Measurements from ENCODE around the gene EPSTI1.

EPSTI1 gene

GRCh38 chr13:42924344-42924743, 67.7 kb downstream of the EPSTI1 start:
- Histone ChIP-seq H3K27ac (no peak overlapping the region), H3K27me3 (ENCODE audit: insufficient read depth, low read depth, severe bottlenecking) (no peaks in the 10 kb centered on the region), H3K9me3 (ENCODE audit: severe bottlenecking) (no peaks in the 10 kb centered on the region), H3K4me3 (ENCODE audit: low read depth, low read length) (no peak overlapping the region), H3K36me3 (no peaks in the 10 kb centered on the region)
- TF ChIP-seq CTCF (IDR thresholded peaks at IDR 0.05; ENCODE audit: low read depth, low read length): no peak
- no peak for DNase-seq

GRCh38 chr13:42907745-42908144, 84.3 kb downstream of the EPSTI1 start:
- H3K36me3 ChIP-seq: no peaks in the 10 kb centered on the region
- no peaks in the 10 kb centered on the region for H3K27me3 ChIP-seq (ENCODE audit: insufficient read depth, low read depth, severe bottlenecking)
- no peak overlapping the region for H3K27ac ChIP-seq
- no peaks in the 10 kb centered on the region for H3K9me3 ChIP-seq (ENCODE audit: severe bottlenecking)
- no peak for TF ChIP-seq CTCF (IDR thresholded peaks at IDR 0.05; ENCODE audit: low read depth, low read length)
- DNase-seq: no peak
- no peak overlapping the region for H3K4me3 ChIP-seq (ENCODE audit: low read depth, low read length)

- H3K36me3 ChIP-seq: no peaks in the 10 kb centered on the region
- no peak overlapping the region for H3K4me3 ChIP-seq (ENCODE audit: low read depth, low read length)
- TF ChIP-seq CTCF (IDR thresholded peaks at IDR 0.05; ENCODE audit: low read depth, low read length): no peak
- no peak for DNase-seq
- no peak overlapping the region for H3K27ac ChIP-seq
- no peaks in the 10 kb centered on the region for H3K9me3 ChIP-seq (ENCODE audit: severe bottlenecking)
- H3K27me3 ChIP-seq (ENCODE audit: insufficient read depth, low read depth, severe bottlenecking): no peaks in the 10 kb centered on the region
Observed at GRCh38 chr13:42906257-42906656, 85.8 kb downstream of the EPSTI1 start.

GRCh38 chr13:42905579-42905978, 86.5 kb downstream of the EPSTI1 start:
- Histone ChIP-seq H3K36me3 (no peaks in the 10 kb centered on the region), H3K27ac (no peak overlapping the region), H3K9me3 (ENCODE audit: severe bottlenecking) (no peaks in the 10 kb centered on the region), H3K4me3 (ENCODE audit: low read depth, low read length) (no peak overlapping the region), H3K27me3 (ENCODE audit: insufficient read depth, low read depth, severe bottlenecking) (no peaks in the 10 kb centered on the region)
- no peak for TF ChIP-seq CTCF (IDR thresholded peaks at IDR 0.05; ENCODE audit: low read depth, low read length)
- DNase-seq: no peak

GRCh38 chr13:42899266-42899665, 92.8 kb downstream of the EPSTI1 start:
- no peaks in the 10 kb centered on the region for H3K27me3 ChIP-seq (ENCODE audit: insufficient read depth, low read depth, severe bottlenecking)
- H3K9me3 ChIP-seq (ENCODE audit: severe bottlenecking): no peaks in the 10 kb centered on the region
- TF ChIP-seq CTCF (IDR thresholded peaks at IDR 0.05; ENCODE audit: low read depth, low read length): no peak
- no peak for DNase-seq
- no peaks in the 10 kb centered on the region for H3K36me3 ChIP-seq
- no peak overlapping the region for H3K4me3 ChIP-seq (ENCODE audit: low read depth, low read length)
- H3K27ac ChIP-seq: no peak overlapping the region

GRCh38 chr13:42895776-42896175, 96.3 kb downstream of the EPSTI1 start:
- H3K9me3 ChIP-seq (ENCODE audit: severe bottlenecking): no peaks in the 10 kb centered on the region
- H3K36me3 ChIP-seq: no peaks in the 10 kb centered on the region
- no peak for DNase-seq
- H3K4me3 ChIP-seq (ENCODE audit: low read depth, low read length): no peak overlapping the region
- H3K27me3 ChIP-seq (ENCODE audit: insufficient read depth, low read depth, severe bottlenecking): no peaks in the 10 kb centered on the region
- no peak for TF ChIP-seq CTCF (IDR thresholded peaks at IDR 0.05; ENCODE audit: low read depth, low read length)
- H3K27ac ChIP-seq: no peak overlapping the region
